AG04450 (cell line): Measurements from ENCODE around the gene GCH1. TPM values are rescaled to one million over a fixed set of nuclear protein-coding genes. Genes with fewer than 3 reads are reported as not detected.

Experiments
- CTCF ChIA-PET: fragments of 300-600, 350-600 bp; formaldehyde crosslinking; extraction: SDS; loops from one replicate; lab custom pipeline; 2022; ENCODE audit warnings: antibody characterized with exemption, inconsistent platforms; lab: Charles Lee
- POLR2A ChIA-PET: fragments of 350-600 bp; formaldehyde crosslinking; extraction: SDS; loops from one replicate; lab custom pipeline; 2021; ENCODE audit warnings: antibody characterized with exemption, inconsistent platforms; lab: Yijun Ruan, JAX
- DNase-seq: peaks from one replicate; pipeline ENCODE4 v3.0.0-alpha.2; 2011; ENCODE audit warnings: low read depth, low spot score
- H3K27ac ChIP-seq: one replicate; pipeline ENCODE4 v1.5.1; 2012; ENCODE audit warnings: low read depth, low read length, control low read depth
- H3K27me3 ChIP-seq: one replicate; pipeline ENCODE4 v1.6.0; 2012; ENCODE audit warnings: low read length; ENCODE audit not compliant: control insufficient read depth, insufficient read depth
- H3K4me3 ChIP-seq: 2 replicates; pipeline ENCODE4 v1.5.1; 2011; ENCODE audit warnings: mild to moderate bottlenecking, low read depth, low read length, control low read depth
- H3K9me3 ChIP-seq: 2 replicates; pipeline ENCODE4 v1.5.1; 2012; ENCODE audit warnings: low read length; ENCODE audit not compliant: control insufficient read depth, insufficient read depth
- CTCF ChIP-seq: IDR thresholded peaks from 2 replicates; pipeline ENCODE4 v1.5.1; 2011; ENCODE audit warnings: low read depth, low read length, control low read depth, inconsistent platforms
- polyA plus RNA-seq: library from polyadenylated mRNA; depleted of rRNA; stranded (reverse); fragments of >200 nt; gene quantifications from 2 replicates; pipeline ENCODE4 v1.2.3, GENCODE V29; 2011

The GCH1 gene
- polyA plus RNA-seq, 1 experiment: 0.88 TPM

- Histone ChIP-seq H3K27ac (no peak overlapping the region), H3K4me3 (no peak overlapping the region), H3K27me3 (no peaks in the 10 kb centered on the region), H3K9me3 (no peaks in the 10 kb centered on the region)
- ChIA-PET CTCF (interaction anchor here (1.1 kb wide), 1 partner anchor 109 kb away, joined by 3 read pairs; no protein-coding TSS in a partner anchor), POLR2A (no interaction called here)
- no peak for DNase-seq
- no peak for TF ChIP-seq CTCF
Measured at GRCh38 chr14:54922598-54922997, 20.0 kb upstream of the GCH1 start.

GRCh38 chr14:54920052-54920451 is 17.4 kb upstream of the GCH1 start:
- ChIA-PET CTCF (interaction anchor here (1.3 kb wide), 1 partner anchor 26 kb away, joined by 4 read pairs; no protein-coding TSS in a partner anchor), POLR2A (no interaction called here)
- TF ChIP-seq CTCF: no peak
- Histone ChIP-seq H3K27ac (no peak overlapping the region), H3K4me3 (no peak overlapping the region), H3K9me3 (no peaks in the 10 kb centered on the region), H3K27me3 (peaks cover 4% of the 10 kb centered on the region)
- no peak for DNase-seq

- H3K9me3 ChIP-seq: no peaks in the 10 kb centered on the region
- CTCF ChIA-PET: no interaction called here
- DNase-seq: no peak
- POLR2A ChIA-PET: no interaction called here
- no peak overlapping the region for H3K4me3 ChIP-seq
- H3K27ac ChIP-seq: no peak overlapping the region
- peaks cover 4% of the 10 kb centered on the region for H3K27me3 ChIP-seq
- no peak for TF ChIP-seq CTCF
Measured at GRCh38 chr14:54919330-54919729, 16.7 kb upstream of the GCH1 start.

GRCh38 chr14:54918427-54918826 is 15.8 kb upstream of the GCH1 start:
- no peak overlapping the region for H3K27ac ChIP-seq
- no peak for DNase-seq
- CTCF ChIA-PET: interaction anchor here (1.4 kb wide), 1 partner anchor 15 kb away, joined by 3 read pairs; no protein-coding TSS in a partner anchor
- H3K4me3 ChIP-seq: no peak overlapping the region
- peaks cover 4% of the 10 kb centered on the region for H3K27me3 ChIP-seq
- H3K9me3 ChIP-seq: no peaks in the 10 kb centered on the region
- POLR2A ChIA-PET: no interaction called here
- TF ChIP-seq CTCF: no peak

GRCh38 chr14:54916101-54916500 is 13.5 kb upstream of the GCH1 start:
- peaks cover 7% of the 10 kb centered on the region for H3K27me3 ChIP-seq
- H3K4me3 ChIP-seq: no peak overlapping the region
- no peak for DNase-seq
- ChIA-PET CTCF (no interaction called here), POLR2A (no interaction called here)
- no peak for TF ChIP-seq CTCF
- H3K9me3 ChIP-seq: no peaks in the 10 kb centered on the region
- no peak overlapping the region for H3K27ac ChIP-seq
